ENCODE results near the gene TAS2R60. TPM values are rescaled to one million over a fixed set of nuclear protein-coding genes. Genes with fewer than 3 reads are reported as not detected.

The TAS2R60 gene
- total RNA-seq, 1 donor from 2014 or later = not detected

DNA sequence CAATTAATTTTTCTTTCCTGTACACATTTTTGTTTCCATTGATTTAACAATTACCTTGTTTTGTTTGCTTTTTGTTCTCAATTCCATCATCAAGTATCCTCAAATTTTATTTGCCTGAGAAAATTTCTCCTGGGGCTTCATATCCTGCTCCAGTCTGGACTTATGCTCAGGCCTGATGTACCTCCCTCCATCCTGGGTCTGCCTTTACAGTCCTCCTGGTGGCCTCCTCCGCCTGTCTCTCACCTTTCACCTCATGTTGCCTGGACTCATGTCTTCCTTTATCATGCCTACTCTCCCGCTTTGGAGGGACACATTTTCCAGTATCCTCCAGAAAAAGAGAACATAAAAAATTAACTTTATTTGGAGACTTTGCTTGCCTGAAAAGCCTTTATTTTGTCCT is 12.1 kb upstream of the TAS2R60 start:
- intact Hi-C loops (cut with DNase I) = no loop called here
- ATAC-seq (no peak), DNase-seq (ENCODE audit: missing footprints) (no peak)

DNA sequence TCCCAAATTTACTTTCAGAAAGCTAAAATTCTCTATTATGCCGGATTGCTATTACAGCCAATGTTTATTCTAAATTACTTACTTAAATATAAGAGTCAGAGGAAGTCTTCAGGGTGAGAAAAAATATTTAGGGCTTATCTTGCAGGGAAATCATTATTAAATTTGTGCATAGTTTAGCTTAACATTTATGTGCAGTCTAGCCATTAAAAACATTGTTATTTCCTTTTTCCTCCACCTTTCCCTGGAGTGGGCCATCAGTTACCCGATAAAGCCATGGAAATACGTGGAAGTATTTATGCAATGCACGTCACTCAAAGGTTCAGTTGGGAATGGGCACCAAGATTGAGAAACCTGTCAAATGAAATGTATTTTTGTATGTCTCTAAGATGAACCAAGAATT is 9.5 kb upstream of the TAS2R60 start:
- ATAC-seq = no peak
- DNase-seq (ENCODE audit: missing footprints) = no peak
- intact Hi-C loops (cut with DNase I) = no loop called here

GRCh38 chr7:143434660-143435059 is 8.6 kb upstream of the TAS2R60 start:
- intact Hi-C loops (cut with DNase I) = no loop called here
- ATAC-seq (peak; percentile 42), DNase-seq (ENCODE audit: missing footprints) (peak; percentile 82)

- intact Hi-C loops (cut with DNase I) = no loop called here
- ATAC-seq (no peak), DNase-seq (ENCODE audit: missing footprints) (no peak)
Measured at GRCh38 chr7:143435266-143435665, 8.0 kb upstream of the TAS2R60 start.

- DNase-seq (ENCODE audit: missing footprints) (no peak), ATAC-seq (no peak)
- intact Hi-C loops (cut with DNase I) = no loop called here
Measured at GRCh38 chr7:143436325-143436946, 6.8 kb upstream of the TAS2R60 start.

DNA sequence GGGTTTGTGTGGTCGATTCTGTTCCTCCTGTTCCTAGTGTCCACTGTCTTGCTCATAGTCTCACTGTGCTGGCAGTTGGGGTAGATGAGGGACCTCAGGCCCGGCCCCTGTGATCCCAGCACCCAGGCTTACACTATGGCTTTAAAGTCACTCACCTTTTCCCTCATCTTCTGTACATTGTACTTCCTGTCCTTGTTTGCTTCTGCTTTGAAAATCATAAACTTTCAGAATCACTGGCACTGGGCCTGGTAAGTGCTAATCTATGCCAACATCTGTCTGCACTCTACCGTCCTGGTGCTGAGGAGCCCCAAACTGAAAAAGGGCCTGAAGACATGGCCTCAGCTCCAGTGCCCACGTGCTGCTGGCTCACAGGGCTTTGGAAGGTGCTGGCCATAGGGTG is 5.7 kb upstream of the TAS2R60 start:
- DNase-seq (ENCODE audit: missing footprints) (no peak), ATAC-seq (no peak)
- intact Hi-C loops (cut with DNase I) = no loop called here

- DNase-seq (ENCODE audit: missing footprints) (no peak), ATAC-seq (no peak)
- intact Hi-C loops (cut with DNase I) = no loop called here
Measured at GRCh38 chr7:143439866-143440265, 3.4 kb upstream of the TAS2R60 start.

DNA sequence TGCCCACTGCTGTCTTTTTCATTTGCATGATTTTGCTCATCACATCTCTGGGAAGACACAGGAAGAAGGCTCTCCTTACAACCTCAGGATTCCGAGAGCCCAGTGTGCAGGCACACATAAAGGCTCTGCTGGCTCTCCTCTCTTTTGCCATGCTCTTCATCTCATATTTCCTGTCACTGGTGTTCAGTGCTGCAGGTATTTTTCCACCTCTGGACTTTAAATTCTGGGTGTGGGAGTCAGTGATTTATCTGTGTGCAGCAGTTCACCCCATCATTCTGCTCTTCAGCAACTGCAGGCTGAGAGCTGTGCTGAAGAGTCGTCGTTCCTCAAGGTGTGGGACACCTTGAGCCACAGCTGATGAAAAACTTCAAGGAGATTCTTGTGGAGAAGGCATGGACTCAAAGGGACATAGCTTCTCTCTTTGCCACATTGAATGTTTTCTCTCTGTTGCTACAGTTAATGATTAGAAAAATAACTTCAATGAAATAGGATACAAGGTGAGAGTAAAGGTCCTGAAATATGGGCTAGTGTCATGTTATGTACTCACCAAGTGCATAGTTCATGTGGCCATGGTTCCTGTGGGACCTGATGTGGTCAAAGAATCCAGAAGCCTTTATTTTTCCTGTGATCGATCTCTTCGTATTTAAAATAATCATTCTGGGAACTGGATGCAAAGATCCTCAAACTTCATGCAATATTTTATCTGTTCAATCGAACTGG is 970 bp downstream of the TAS2R60 start:
- ATAC-seq (no peak), DNase-seq (ENCODE audit: missing footprints) (no peak)
- intact Hi-C loops (cut with DNase I) = no loop called here

DNA sequence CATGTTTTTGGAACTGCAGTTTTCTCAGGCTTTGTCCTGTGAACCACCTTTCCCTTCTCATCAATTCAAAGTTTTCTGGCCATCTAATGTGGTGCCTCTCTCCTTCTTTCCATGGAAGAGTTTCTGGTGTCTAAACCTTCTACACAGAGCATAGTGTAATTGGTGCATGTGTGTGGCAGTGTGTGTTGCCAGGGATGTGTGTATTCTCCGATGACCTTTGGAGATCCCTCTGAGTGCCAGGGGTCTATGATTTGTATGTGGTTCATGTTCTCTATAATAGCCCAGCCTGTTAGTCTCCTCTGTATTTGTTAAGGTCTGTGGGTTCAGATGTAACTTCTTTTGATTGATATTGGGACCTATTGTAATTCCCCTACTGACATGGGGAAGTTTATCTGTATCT is 1.5 kb downstream of the TAS2R60 start:
- intact Hi-C loops (cut with DNase I) = no loop called here
- ATAC-seq = no peak

DNA sequence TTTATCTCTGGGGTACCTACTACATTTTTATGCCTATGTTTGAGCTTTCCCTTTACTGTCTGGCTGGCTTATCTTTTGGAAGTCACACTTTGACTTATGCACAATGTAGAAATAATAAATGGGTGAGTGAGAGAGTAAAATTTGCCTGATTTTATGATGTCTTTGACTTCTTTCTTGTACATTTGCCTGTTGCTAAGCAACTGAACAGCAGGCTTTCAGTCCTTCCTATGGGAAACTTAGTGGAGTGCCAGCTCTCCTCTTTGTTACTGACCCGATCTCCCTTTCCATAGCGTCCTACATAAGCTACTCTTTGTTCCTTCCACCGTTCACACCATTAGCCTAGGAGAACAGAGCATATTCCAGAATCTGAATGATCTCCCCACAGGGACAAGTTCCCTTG is 4.2 kb downstream of the TAS2R60 start:
- intact Hi-C loops (cut with DNase I) = no loop called here
- no peak for ATAC-seq
- no peak for DNase-seq (ENCODE audit: missing footprints)

More for the DNA sequence above, 1.5 kb downstream of the TAS2R60 start:
- DNase-seq (ENCODE audit: missing footprints) = no peak

DNA sequence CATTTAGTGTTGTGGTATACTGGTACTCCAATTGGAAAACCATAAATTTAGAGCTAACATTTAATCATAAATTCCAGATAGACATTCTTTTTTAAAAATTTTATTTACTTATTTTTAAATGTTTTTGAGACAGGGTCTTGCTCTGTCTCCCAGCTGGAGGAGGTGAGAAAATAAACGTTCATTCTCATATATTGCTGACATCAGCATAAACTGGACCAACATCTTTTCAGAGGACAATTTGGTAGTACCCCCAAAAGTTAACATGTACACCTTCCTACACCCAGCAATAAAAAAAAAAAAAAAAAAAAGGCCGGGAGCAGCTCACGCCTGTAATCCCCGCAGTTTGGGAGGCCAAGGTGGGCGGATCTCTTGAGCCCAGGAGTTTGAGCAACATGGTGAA is 5.2 kb downstream of the TAS2R60 start:
- intact Hi-C loops (cut with DNase I) = no loop called here
- ATAC-seq = no peak
- DNase-seq (ENCODE audit: missing footprints) = no peak

- no peak for DNase-seq (ENCODE audit: missing footprints)
- ATAC-seq = no peak
- intact Hi-C loops (cut with DNase I) = no loop called here
Measured at GRCh38 chr7:143449793-143450192, 6.5 kb downstream of the TAS2R60 start.

DNA sequence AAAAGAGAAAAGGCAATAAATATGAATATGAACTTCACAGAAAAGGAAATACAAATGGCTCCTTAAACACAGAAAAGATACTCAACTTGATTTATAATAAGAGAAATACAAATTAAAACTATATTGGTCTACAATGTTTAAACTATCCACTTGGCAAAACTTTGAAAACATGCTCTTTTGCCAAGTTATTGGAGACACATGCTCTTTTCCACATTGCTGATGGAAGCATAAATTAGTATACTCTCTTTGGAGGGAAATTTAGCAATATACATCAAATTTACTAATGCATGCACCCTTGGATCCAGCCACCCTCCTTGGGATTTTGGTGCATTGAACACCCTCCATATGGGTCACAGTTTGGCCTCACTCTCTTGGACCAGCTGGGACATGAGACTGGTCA is 7.9 kb downstream of the TAS2R60 start:
- ATAC-seq (no peak), DNase-seq (ENCODE audit: missing footprints) (no peak)
- intact Hi-C loops (cut with DNase I) = no loop called here

GRCh38 chr7:143451746-143452145 is 8.5 kb downstream of the TAS2R60 start:
- no peak for DNase-seq (ENCODE audit: missing footprints)
- intact Hi-C loops (cut with DNase I) = no loop called here
- no peak for ATAC-seq

DNA sequence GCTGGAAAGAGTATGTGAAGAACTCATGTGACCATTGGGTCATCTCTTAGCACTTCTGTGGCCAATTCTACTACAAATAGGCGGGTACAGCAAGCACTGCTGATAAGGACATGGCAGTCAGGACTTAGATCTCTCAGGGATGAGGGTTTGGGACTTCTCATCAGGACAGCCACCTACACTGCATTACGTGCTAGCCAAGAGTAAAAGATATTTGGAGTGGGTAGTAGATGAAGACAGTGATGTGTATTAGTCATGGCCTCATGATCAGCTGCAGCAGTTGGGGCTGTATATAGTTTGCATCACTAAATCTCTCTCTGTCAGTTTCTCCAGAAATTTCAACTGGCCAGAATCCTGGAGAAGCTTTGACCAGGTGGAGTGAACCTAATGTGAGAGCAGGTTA is 9.2 kb downstream of the TAS2R60 start:
- intact Hi-C loops (cut with DNase I) = no loop called here
- ATAC-seq (no peak), DNase-seq (ENCODE audit: missing footprints) (no peak)

DNA sequence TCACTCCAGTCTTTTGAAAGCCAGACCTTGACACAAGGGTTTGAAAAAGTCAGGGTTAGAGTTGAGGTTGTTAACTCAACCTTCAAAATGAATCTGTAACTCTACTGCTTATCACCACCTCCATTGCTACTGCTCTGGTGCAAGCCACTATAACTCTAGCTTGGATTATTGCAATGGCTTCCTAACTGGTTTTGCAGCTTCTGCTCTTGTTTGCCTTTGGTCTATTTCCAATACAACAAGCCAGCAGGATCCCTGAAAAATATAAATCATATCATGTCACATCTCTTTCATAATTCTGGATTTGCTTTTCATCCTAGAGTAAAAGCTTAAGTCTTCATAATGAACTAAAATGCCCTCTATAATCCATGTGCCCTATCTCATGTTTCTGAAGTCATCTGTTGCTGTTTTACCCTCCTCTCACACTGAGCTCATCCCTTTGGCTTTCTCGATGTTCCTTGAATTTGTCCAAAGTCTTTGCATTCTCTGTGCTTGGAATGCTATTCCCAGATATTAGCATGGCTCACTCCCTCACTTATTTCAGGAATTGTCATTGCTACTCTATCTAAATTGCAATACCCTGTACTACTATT is 10.9 kb downstream of the TAS2R60 start:
- DNase-seq (ENCODE audit: missing footprints) (no peak), ATAC-seq (no peak)
- intact Hi-C loops (cut with DNase I) = no loop called here

DNA sequence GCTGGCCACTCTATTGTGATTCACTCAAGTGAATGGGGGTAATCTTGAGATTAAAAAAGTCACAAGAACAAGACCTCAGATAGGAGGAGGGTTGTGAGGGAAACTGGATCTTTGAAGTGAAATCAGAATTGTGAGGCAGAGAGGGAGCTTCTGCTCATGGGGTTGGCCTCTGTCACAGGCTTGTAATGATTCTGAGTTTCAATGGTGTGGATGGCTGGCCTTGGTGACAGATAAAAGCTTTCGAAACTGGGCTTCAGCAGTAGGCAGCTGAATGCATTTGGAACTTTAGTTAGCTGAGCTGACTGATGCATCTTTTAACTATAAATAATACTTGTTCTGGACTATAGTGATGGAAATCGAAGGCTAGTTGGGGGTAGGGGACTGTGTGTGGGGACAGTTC is 12.2 kb downstream of the TAS2R60 start:
- ATAC-seq (no peak), DNase-seq (ENCODE audit: missing footprints) (no peak)
- intact Hi-C loops (cut with DNase I) = no loop called here

DNA sequence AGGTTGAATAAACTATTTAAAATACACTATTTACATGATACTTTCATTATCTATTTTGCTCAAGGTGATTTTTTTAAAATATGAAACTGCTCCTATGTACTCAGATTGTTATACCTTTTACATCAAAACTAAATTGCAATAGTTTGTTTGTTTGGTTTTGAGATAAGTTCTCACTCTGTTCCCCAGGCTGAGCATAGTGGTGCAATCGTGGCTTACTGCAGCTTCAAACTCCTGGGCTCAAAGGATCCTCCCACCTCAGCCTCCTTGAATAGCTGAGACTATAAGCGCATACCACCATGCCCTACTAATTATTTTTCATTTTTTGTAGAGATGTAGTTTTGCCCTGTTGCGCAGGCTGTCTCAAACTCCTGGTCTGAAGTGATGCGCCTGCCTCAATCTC is 12.7 kb downstream of the TAS2R60 start:
- ATAC-seq (no peak), DNase-seq (ENCODE audit: missing footprints) (no peak)
- intact Hi-C loops (cut with DNase I) = no loop called here

DNA sequence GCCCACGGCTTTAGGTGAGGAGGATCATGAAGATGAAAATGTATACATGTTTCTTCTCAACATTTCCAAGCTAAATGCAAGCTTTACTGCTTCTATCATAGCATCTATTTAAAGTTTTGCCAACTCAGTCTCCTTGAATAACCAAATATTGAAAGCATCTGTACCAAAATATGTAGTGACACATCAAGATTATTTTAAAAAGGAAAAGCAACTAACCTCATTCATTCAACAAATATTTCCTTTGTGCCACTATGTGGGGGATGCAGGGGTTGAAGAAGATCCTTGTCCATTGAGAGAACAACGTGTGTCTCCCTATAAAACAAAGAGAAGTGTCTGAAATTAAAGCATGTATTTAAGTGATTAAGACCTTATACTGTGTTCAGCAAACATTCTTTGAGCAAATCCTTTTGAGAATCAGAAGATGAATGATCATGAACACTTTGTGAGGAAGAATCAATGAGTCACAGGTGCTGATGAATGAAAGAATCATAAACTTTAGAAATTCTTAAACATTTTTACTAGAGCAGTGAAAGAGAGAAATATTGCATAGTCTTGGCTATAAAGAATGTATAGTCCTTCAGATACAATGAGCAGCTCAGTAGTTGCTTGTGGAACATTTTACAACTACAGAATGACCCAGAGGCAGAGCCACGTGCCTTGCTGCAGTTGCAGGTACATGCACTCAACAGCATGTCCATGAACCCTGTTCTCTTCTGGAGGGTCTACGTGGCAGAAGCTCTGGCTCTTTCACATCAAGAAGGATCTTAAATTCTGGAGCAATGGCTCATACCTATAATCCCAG is 13.9 kb downstream of the TAS2R60 start:
- ATAC-seq = no peak
- intact Hi-C loops (cut with DNase I) = no loop called here
- no peak for DNase-seq (ENCODE audit: missing footprints)

GRCh38 chr7:143458263-143458662 is 15.0 kb downstream of the TAS2R60 start:
- ATAC-seq (no peak), DNase-seq (ENCODE audit: missing footprints) (no peak)
- intact Hi-C loops (cut with DNase I) = no loop called here

Data from Right ventricle myocardium inferior (tissue), 1 donor.